ENCODE results near the gene KCTD10. TPM values are rescaled to one million over a fixed set of nuclear protein-coding genes. Genes with fewer than 3 reads are reported as not detected.
A peak's percentile ranks its signal among the peaks of the same experiment; 100 is the strongest.
"Not testable (repeated sequence)": the region's sequence is repeated elsewhere in the genome, so short reads cannot be mapped to it uniquely, and the experiment has no call there.

Gene KCTD10
- total RNA-seq, 1 experiment from 2014 or later: 28.6 TPM

GRCh38 chr12:109473526-109474270, 3.4 kb downstream of the KCTD10 start:
- DNase-seq (ENCODE audit: low read depth): not testable (repeated sequence)

GRCh38 chr12:109473006-109473405, 4.1 kb downstream of the KCTD10 start:
- DNase-seq (ENCODE audit: low read depth): no peak

GRCh38 chr12:109469517-109469916, 7.6 kb downstream of the KCTD10 start:
- peak; percentile 85 for DNase-seq (ENCODE audit: low read depth)

GRCh38 chr12:109467978-109468676, 9.0 kb downstream of the KCTD10 start:
- DNase-seq (ENCODE audit: low read depth): no peak

- no peak for DNase-seq (ENCODE audit: low read depth)
Measured at GRCh38 chr12:109466821-109467220, 10.3 kb downstream of the KCTD10 start.

GRCh38 chr12:109466305-109466704, 10.8 kb downstream of the KCTD10 start:
- DNase-seq (ENCODE audit: low read depth): no peak

- peak; percentile 24 for DNase-seq (ENCODE audit: low read depth)
Measured at GRCh38 chr12:109464642-109465351, 12.3 kb downstream of the KCTD10 start.

GRCh38 chr12:109463756-109464155, 13.3 kb downstream of the KCTD10 start:
- DNase-seq (ENCODE audit: low read depth): no peak

- peak; percentile 98 for DNase-seq (ENCODE audit: low read depth)
Measured at GRCh38 chr12:109462868-109463692, 14.0 kb downstream of the KCTD10 start.

GRCh38 chr12:109461846-109462756, 15.0 kb downstream of the KCTD10 start:
- peak; percentile 91 for DNase-seq (ENCODE audit: low read depth)

GRCh38 chr12:109461049-109461845, 15.9 kb downstream of the KCTD10 start:
- peak; percentile 79 for DNase-seq (ENCODE audit: low read depth)

- DNase-seq (ENCODE audit: low read depth): no peak
Measured at GRCh38 chr12:109460538-109460937, 16.6 kb downstream of the KCTD10 start.

- no peak for DNase-seq (ENCODE audit: low read depth)
Measured at GRCh38 chr12:109459247-109459646, 17.9 kb downstream of the KCTD10 start.

- DNase-seq (ENCODE audit: low read depth): no peak
Measured at GRCh38 chr12:109458771-109459208, 18.3 kb downstream of the KCTD10 start.

- DNase-seq (ENCODE audit: low read depth): peak; percentile 51
Measured at GRCh38 chr12:109458086-109458485, 19.0 kb downstream of the KCTD10 start.

- no peak for DNase-seq (ENCODE audit: low read depth)
Measured at GRCh38 chr12:109455706-109456105, 21.4 kb downstream of the KCTD10 start.

GRCh38 chr12:109452489-109452888, 24.6 kb downstream of the KCTD10 start:
- no peak for DNase-seq (ENCODE audit: low read depth)

GRCh38 chr12:109451400-109451799, 25.7 kb downstream of the KCTD10 start:
- DNase-seq (ENCODE audit: low read depth): no peak

- no peak for DNase-seq (ENCODE audit: low read depth)
Measured at GRCh38 chr12:109450980-109451379, 26.1 kb downstream of the KCTD10 start.

Measured in RPMI7951 (cell line).